Sigmoid colon (tissue), 3 donors: ENCODE results near the gene OSCAR.
"Not testable (repeated sequence)": the region's sequence is repeated elsewhere in the genome, so short reads cannot be mapped to it uniquely, and the experiment has no call there.

Experiments used
- POLR2A ChIP-seq, 2 donors: fragments of 450-650 bp; IDR thresholded peaks; one replicate each; pipeline ENCODE4 v1.6.1; 2016; ENCODE audit warnings: antibody characterized with exemption in 2 of 2, mild to moderate bottlenecking in 2 of 2, moderate library complexity in 2 of 2
- TF ChIP-seq, protein P1 (sequence below), 4 experiments: fragments of 450-650 bp in 3 of 4; fragments of 200-600 bp in 1 of 4; IDR thresholded peaks; one replicate each; pipeline ENCODE4 v1.5.1; 2016 to 2019; ENCODE audit warnings: antibody characterized with exemption in 4 of 4, mild to moderate bottlenecking in 3 of 4, moderate library complexity in 2 of 4

DNA sequence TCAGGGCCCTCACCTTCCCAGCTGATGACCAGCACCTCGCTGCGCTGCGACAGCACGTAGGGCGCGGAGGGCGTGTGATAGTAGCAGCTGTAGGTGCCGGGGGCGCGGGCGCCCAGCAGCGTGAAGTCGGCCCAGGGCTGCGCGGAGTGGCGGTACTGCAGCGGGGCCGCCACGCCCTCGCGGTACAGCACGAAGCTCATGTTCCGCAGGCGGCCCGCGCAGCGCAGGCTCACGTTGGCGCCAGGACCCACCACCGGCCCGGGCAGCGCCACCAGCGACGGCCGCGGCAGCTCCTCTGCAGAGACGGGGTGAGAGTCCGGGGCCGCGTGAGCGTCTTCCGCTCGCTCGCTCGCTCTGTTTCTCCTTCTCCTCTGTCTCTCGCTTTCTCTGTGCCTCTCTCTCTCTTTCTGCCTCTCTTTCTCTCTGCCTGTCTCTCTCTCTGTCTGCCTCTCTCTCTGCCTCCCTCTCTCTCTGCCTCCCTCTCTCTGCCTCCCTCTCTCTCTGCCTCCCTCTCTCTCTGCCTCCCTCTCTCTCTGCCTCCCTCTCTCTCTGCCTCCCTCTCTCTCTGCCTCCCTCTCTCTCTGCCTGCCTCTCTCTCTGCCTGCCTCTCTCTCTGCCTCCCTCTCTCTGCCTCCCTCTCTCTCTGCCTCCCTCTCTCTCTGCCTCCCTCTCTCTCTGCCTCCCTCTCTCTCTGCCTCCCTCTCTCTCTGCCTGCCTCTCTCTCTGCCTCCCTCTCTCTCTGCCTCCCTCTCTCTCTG is 4.6 kb downstream of the OSCAR start:
- TF ChIP-seq, protein P1, sequence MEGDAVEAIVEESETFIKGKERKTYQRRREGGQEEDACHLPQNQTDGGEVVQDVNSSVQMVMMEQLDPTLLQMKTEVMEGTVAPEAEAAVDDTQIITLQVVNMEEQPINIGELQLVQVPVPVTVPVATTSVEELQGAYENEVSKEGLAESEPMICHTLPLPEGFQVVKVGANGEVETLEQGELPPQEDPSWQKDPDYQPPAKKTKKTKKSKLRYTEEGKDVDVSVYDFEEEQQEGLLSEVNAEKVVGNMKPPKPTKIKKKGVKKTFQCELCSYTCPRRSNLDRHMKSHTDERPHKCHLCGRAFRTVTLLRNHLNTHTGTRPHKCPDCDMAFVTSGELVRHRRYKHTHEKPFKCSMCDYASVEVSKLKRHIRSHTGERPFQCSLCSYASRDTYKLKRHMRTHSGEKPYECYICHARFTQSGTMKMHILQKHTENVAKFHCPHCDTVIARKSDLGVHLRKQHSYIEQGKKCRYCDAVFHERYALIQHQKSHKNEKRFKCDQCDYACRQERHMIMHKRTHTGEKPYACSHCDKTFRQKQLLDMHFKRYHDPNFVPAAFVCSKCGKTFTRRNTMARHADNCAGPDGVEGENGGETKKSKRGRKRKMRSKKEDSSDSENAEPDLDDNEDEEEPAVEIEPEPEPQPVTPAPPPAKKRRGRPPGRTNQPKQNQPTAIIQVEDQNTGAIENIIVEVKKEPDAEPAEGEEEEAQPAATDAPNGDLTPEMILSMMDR (IDR thresholded peaks at IDR 0.05), result not testable (repeated sequence)
- not testable (repeated sequence) for TF ChIP-seq POLR2A (IDR thresholded peaks at IDR 0.05)
